Mucosa of gallbladder (tissue), 1 donor: ENCODE measurements around the gene EHBP1. TPM values are rescaled to one million over a fixed set of nuclear protein-coding genes. Genes with fewer than 3 reads are reported as not detected.

Source experiments
- DNase-seq: peaks from one replicate; pipeline ENCODE4 v3.0.0-alpha.2; 2020; ENCODE audit warnings: low spot score
- total RNA-seq: library from RNA; stranded (reverse); gene quantifications from one replicate; pipeline ENCODE4 v1.2.1, GENCODE V29; 2021
- donor health status: DM: no; HTN: no; CAD: no.

The EHBP1 gene
- total RNA-seq, 1 donor from 2014 or later, result 101 TPM

DNA sequence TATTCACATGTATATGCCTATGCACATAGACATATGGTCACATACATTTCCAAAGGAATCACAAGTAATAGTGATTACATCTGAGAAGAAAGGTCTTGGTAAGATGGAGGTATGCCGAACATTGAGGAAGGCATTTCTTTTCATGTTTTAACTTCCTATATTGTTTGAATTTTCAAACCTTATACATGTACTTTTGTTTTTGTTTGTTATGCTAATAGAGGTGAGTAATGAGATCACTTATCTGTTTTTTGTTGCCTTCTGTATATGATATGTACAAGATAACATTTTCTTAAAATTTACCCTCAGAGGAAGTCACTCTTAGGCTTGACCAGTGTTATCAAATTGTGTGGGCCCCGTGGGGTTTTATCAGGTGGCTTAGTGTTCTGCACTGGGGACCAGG, 178.6 kb downstream of the EHBP1 start:
- DNase-seq, result no peak

DNA sequence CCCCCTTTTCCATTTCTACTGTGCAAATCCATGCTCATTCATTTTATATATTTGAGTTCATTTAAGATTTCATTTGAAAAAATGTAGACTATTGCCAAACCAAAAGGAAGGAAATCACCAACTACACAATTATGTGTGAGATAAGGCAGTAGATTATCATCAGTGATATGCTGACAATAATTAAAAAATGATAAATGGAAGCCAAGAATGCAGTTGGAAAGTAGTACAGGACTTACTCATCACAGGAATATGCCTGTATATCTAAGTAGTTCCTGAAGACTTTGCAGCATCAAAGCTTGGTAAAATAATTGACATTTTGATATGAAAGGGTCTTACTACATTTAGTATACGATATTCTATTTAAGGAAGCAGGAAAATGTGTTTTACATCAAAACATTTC, 179.0 kb downstream of the EHBP1 start:
- no peak for DNase-seq

DNA sequence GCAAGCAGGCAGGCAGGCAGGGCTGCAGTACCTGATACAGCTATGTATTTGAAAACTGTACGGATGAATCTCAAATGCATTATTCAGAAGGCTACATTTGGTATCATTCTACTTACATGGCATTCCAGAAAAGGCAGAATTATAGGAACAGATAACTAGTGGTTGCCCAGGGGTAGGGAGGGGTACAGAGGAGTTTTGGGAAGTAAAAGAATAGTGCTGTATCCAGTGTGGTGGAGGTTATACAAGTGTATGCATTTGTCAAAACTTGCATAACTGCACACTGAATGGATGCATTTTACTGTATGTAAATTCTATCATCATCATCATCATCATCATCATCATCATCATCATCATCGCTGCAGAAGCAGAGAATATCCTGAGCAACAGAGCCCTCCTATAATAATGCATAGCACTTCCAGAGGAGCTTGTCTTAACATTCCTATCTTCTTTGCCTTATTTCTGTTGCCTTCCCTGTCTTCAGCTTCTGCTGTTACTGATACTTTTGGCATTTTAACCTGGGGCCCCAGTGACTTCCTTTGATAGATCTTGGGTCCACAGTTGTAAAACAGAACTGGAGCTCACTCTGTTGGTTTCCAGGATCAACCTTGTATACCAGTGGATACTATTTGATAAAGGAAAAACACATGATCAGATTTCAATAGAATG, 189.6 kb downstream of the EHBP1 start:
- no peak for DNase-seq

DNA sequence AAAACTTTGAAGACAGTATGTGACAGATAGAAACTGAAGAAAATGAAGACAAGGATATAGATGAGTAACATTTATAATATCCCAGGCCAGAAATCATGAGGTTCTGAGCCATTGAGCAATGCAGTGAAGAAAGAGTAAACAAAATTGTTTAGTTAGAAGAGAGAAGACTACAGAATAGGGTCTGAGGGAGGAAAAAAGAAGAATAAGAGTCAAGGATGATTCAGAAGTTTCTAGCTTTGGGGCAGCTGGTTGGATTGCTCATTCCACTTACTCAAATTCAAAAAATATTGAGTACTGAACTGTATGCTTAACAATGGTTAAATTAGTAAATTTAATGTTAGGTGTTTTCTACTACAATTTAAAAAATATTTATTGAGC, 190.1 kb downstream of the EHBP1 start:
- no peak for DNase-seq

DNA sequence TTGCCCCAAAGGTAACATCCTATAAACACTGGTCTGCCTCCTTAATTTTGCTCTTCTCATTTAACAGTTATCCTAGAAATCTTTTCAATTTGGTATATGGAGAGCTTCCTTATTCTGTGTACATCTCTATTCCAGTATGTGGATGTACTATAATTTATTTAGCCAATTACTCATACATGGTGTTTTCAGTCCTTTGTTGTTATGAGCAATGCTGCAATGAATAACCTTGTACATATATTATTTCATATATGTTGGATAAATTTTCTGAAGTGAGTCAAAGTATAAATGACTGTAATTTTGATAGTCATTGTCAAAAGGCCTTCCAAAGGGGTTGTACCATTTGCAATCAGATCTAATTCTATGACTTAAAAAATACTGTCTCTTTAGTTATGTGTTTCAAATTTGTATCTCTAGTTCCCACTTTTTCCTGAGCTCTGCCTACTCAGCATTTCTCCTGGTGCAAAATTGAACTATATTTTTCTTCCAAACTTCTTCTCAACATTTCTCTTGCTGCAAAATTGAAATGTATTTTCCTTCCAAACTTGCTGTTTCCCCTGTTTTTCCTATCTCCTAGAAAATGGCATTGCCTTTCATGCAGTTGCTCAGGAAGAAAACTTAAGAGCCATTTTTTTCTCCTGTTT, 191.8 kb downstream of the EHBP1 start:
- no peak for DNase-seq

DNA sequence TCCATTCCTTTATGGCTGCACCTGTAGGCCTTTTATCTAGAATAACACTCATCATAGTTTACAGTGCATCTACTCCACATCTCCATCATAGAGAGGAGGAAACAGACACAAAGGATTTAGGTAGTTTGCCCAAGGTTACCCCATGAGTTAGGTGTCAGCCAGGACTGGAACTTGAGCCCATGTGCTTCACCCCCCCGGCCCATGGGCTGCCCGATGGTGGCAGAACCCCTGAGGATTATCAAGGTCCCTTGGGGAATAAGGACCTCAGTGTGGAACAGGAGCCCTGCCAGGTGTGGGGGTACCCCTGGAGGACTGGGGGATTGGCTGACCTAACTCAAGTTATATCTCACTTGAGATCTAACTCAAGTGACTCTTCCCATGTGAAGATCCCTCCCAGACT, 198.8 kb downstream of the EHBP1 start:
- DNase-seq, result no peak

DNA sequence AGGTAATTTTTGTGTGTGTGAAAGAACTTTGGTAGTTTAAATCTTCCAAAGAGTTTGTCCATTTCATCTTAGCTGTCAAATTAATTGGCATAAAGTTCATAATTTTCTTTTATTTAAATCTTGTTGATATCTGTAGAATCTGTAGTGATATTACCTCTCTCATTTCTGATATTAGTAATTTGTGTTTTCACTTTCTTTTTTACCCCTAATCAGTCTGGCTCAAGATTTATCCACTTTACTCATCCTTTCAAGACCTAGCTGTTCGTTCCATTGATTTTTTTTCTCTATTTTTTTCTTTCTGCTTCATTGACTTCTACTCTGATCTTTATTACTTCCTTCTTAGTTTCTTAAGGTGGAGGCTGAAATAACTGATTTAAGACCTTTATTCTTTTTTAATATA, 202.6 kb downstream of the EHBP1 start:
- no peak for DNase-seq

DNA sequence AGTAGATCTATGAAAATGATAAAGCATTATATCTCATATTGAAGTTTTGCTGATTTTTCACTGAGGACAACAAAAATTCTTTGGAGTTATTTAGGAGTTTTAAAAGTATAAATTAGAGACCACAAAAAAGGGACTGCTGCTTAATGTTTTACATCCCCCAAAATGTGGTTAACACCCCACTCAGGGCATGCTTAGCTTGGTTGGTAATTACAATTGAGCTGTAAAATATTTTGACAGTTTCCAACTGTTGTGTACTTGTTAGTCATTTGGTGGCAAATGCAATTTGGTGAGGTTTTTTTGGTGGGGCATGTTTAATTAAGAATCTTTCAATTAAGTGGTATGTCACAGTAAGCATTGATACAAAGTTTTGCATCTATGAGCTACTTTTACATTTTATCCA, 207.8 kb downstream of the EHBP1 start:
- no peak for DNase-seq

DNA sequence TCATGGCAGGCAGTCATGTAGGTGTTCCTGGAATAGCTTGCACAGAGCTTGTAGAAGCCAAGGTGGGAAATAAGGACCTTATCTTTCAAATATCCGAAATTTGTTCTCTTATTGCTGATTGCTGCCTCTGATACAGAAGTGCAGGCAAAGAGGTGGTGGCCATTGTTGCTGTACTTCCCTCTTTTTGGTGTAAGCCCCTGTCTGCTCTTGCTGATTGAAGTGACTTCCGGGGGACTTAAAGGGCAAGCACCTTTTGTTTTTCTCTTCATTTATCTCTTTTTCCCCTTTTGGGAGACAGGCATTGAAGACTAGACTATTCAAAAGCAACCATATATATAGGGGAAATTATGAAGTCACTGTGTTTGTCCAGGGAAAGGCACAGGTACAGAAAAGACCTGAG, 213.5 kb downstream of the EHBP1 start:
- DNase-seq, result no peak

DNA sequence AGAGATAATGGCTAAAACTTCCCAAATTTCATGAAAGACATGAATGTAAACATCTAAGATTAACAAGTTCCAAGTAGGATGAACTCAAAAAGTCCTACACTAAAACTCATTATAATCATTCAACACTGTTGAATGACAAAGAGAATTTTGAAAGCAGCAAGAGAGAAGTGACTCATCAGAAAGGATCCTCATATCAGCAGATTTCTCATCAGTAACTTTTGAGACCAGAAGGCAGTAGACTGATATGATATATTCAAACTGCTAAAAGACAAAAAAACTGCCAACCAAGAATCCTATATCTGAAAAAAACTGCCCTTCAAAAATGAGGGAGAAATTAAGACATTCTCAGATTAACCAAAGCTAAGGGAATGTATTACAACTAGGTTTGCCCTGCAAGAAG, 214.6 kb downstream of the EHBP1 start:
- DNase-seq, result no peak

DNA sequence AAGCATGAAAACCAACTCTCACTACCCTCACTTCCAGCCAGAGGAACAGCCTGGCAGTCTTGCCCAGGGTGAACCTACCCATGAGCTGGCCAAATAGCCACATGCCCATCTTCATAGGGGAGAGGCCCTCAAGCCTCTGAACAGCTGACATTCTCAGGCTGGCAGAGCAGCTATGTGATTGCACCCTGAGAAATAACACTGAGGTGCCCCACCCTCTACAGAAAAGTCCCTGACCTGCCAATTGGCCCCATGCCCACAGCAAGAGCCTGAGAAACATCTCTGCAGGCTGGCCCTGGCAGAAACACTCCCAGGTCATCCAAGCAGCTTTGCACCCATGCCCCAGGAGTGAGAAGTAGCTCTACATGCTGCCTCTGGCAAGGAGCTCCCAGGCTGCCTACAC, 217.7 kb downstream of the EHBP1 start:
- no peak for DNase-seq

DNA sequence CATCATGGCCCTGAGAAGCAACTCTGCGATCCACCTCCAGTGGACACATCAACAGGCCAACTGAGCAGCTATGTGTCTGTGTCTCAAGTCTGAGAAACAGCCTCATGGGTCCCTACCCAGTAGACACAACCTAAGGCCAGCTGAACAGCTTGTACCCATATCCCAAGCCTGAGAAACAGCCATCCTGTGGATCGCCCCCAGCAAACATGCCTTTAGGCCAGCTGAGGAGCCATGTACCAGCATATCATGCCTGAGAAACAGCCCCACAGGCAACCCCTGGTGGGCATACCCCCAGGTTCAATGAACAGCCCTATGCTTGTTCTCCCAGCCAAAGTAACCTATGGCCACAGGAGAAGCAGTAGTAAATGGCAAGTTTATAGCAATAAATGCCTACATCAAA, 218.4 kb downstream of the EHBP1 start:
- DNase-seq, result no peak

DNA sequence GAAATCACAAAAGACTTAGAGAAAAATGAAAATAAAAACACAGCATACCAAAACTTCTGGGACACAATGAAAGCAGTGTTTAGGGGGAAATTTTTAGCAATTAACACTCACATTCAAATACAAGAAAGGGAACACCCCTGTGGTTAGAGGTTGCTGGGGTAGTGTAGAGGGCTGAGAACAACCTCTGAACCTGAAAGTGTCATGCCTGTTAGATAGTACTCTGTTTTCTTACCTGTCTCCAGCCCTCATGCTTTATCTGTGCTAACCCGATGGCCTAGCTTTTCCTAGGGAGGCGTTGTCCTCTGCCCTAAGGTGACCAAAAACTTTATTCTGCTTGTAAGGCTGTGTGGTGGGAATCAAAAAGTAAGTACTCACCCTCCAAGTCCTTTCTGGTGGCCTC, 222.5 kb downstream of the EHBP1 start:
- no peak for DNase-seq

DNA sequence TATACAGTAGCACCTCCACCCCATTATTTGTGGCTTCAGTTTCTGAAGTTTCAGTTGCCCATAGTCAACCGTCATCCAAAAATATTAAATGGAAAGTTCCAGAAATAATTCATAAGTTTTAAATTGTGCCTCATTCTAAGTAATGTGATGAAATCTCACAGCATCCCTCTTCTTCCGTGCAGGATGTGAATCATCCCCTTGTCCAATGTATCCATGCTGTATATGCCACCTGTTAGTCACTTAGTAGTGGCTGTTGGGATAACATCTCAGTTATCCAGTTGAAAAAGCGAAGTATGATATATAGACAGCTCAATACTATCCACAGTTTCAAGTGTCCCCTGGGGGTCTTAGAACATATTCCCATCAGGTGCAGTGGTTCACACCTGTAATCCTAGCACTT, 226.0 kb downstream of the EHBP1 start:
- no peak for DNase-seq

DNA sequence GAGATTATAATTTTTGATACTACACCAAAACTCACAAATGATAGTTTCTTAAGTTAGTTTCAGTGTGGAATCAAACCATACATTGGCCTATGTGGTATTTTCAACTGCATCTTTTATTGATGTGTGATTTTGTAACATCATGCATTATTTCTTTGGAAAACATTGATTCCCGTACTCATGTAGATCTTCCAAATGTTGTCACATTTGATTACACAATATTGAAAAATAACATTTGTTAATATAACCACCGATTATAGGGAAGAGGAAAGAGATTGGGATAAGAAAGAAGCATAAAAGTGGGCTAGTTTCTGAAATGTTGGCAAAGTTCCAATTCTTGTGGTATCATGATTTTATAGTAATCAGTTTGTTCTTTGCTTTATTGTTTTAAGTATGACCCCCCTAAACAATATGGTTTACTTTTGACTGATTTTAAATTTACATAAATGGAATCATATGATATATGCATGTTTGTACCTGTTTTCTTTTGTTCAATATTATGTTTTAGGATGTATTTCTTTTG, 227.9 kb downstream of the EHBP1 start:
- no peak for DNase-seq

DNA sequence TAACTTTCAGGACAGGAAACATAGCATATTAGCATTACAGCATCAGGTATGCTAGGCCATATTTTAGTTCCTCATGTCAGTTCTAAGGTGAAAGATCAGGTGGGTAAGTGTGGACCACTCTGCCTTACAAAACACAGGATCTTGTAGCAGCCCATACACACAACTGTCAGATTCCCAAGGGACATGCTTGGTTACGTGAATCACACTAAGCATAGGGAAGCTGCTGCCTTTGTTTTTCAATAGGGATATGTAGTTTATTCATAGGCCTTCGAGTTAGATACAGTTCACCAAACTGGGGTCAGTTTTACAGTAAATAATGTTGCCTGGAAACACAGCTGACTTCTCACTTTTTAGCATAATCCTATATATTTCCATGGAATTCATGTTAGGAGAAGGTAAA, 229.0 kb downstream of the EHBP1 start:
- no peak for DNase-seq

DNA sequence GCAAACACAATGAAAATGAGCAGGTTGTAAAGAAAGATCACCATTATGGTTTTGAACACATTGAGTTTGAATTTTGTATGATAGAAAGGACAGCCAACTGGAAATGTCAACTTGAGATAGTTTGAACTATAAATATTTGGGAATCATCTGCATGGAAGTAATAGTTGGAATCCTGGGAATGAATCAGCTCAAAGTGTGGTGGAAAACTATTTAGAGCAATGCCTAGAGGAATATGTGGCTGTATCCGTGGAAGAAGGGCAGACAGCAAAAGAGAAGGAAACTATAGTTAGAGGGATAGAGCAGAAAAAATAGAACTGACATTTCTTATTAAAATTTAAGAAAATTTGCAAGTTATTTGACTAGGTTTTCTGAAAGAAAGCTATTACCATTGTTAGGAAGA, 232.6 kb downstream of the EHBP1 start:
- no peak for DNase-seq

DNA sequence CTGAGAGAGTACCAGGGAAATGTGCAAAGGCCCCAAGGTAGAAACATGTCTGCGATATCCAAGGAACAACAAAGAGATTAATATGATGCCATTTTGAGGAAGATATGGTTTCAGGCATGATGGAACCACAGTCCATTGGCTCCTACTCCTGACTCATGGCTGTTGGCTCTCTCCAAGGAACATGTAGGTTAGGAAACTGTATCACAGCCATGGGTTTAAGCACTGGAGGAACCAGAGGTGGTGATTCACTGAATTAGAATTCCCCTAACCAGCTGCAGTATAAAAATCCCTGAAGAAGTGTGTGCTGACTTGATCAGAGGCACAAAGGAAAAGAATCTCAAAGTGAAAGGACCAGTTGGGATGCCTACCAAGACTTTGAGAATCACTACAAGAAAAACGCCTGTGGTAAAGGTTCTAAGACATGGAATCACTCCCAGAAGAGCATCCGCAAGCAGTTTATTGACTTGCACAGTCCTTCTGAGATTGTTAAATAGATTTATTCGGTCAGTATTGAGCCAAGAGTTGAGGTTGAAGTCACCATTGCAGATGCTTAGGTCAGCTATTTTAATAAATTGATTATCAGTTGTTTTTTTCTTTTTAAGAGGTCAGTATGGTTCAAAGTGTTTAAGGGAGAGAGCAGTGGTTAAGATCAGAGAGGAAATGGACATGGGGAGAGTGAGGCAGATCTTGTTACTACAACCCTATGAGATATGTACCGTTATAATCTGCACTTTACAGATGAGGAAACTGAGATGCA, 234.4 kb downstream of the EHBP1 start:
- no peak for DNase-seq

DNA sequence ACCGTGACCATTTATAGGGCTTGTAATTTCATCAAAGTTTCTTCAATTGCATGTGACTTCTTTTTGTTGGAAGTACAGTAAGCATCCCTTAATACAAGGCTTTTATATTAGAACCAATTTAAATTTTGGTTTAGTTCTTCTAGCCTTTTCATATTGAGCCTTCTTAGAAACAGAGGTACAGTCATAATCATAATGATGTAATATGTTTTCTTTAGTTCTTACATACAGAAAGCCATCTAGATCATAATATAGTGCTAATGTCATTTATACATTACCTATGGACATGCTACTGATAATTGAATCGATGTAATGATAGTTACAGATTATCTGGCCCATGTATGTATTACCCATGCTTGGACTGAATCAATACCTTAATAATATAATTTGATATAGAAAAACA, 235.2 kb downstream of the EHBP1 start:
- DNase-seq, result no peak

DNA sequence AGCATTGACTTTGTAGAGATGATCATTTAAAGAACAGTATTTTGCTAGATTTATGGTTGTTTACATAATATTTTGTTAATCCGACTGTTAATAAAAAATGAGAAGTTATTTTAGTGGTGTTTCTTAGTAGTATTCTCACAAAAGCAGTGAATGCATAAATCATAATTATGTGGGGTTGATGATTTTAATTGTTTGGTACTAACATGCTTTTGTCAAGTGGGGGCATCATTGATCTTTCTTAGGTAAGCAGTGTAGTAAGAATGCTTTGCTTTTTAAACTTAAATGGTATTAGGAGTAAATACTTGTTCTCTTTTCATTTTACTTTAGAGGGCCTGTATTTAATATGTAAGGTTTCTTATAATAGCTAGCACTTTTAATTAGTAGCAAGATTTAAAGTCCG, 235.9 kb downstream of the EHBP1 start:
- DNase-seq, result no peak

DNA sequence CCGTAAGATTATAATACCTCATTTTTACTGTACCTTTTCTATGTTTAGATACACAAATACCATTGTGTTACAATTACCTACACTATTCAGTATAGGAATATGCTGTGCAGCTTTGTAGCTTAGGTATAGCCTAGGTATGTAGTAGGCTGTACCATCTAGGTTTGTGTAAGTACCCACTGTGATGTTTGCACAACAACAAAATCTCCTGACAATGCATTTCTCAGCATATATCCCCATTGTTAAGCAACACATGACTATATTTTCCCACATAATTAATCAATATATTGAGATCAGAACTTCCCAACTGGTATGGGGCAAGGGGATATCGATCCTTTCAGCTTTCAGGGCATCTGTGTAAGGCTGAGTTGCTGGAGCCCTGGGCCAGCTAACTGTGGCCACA, 238.8 kb downstream of the EHBP1 start:
- DNase-seq, result no peak

DNA sequence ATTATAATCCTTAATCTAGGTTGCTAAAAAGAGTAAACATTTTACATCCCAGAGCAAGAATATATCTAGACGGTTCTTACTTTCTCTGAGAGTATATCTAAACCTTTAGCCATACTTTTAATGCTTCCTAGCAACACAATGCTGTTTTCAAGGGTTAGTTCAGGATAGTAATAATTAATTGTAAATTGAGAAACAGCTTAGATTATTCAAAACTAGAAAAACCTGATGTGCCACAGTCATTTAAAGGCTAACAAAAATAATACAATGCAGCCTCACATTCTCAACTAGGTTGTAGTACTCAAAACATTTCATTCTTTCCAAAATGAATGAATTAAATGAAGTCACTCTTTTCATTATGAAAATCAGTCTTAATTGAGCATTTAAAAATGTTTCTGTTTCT, 241.9 kb downstream of the EHBP1 start:
- no peak for DNase-seq

DNA sequence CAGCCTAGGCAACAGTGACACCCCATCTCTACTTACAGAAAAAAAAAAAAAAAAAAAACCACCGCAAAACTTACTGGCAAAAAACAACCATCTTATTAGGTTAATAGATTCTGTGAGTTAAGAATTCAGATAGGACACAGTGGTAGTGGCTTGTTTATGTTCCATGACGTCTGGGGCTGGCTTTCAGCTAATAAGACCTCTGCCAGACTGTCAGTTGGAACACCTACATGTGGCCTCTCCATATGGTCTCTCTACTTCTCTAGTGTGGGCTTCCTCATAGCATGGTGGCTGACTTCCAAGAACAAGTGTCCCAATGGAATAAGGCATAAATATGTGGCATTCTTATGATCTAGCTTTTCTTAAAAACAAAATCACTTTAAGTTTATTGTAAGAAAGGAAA, 251.1 kb downstream of the EHBP1 start:
- no peak for DNase-seq
